NCI-H1694 (cell line): ENCODE measurements around the gene DCDC2C.

Experiments
- DNase-seq: peaks from one replicate; lab custom pipeline; 2025; lab: John Stamatoyannopoulos, UW

The DCDC2C gene

DNA sequence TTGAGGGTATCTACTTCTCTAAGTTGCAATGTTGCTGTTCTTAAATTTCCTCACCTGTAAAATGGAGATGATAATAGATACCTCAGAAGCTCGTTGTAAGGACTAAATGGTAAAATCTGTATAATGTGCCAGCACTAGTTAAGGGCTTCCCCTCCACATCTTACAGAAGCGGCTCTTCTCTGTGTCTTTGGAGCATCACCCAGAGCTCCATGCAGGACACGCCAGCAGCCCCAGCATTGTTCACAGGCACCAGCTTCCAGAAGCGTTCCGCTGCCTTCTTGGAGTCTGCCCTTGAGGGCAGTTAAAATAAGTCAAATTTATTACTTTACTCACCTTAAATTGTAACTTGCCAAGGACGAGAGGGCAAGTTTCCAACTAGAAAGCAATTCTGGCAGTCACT is 5.8 kb downstream of the DCDC2C start:
- no peak for DNase-seq

DNA sequence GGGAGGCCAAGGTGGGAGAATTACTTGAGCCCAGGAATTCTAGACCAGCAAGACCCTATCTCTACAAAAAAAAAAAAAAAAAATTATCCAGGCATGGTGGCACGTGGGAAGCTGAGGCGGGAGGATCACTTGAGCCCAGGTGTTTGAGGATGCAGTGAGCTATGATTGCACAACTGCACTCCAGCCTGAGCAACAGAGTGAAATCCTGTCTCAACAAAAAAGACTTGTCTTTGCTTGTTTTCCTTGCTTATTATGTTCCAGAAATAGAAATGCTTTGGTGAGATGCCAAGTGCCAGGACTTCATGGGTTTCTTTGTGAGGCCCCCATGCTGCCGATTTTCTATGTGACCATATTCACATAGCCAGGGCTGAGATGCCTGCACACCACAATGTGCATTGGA is 9.0 kb downstream of the DCDC2C start:
- peak; percentile 53 for DNase-seq

DNA sequence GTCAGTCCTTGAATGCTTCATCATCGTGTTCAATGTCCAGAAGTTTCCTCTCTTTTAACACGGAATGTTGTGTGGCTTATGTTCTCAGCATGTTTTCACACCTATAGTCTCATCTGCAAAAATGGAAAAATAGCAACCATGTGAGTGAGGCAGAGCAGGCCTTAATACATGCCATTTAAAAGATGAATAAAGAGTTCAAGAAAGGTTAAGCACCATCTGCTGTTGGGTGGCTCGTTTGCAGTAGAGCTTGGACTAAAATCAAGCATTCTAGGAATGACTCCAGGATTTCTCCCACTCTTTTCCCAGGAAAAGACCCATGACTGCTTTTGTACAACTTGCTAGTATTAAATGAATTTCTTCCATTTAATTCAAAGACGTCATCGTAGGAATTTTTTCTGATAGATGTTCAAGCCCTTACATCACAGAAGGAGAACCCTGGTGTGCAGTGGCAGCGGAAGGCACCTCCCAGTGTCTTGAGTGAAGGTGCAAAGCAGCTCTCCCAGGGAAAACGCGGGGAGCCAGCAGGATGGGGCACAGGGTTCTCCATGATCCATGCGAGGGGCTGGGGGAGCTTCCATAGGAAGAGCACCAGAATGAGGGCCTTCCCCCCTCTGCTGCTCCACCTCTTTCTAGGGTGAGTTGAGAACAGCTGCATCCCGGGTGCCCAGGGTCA is 9.6 kb downstream of the DCDC2C start:
- peak; percentile 53 for DNase-seq

DNA sequence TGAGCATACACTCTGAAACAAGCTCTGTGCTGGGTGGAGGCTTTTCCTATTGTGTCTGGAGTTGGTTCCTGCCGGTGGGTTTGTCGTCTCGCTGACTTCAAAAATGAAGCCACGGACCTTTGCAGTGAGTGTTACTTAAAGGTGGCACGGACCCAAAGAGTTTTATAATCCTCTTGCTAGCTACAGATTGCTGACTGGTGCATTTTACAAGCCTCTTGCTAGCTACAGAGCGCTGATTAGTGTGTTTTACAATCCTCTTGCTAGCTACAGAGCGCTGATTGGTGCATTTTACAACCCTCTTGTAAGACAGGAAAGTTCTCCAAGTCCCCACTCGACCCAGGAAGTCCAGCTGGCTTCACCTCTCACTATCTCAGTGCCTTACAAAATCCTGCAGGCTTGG is 15.3 kb downstream of the DCDC2C start:
- DNase-seq, result no peak

DNA sequence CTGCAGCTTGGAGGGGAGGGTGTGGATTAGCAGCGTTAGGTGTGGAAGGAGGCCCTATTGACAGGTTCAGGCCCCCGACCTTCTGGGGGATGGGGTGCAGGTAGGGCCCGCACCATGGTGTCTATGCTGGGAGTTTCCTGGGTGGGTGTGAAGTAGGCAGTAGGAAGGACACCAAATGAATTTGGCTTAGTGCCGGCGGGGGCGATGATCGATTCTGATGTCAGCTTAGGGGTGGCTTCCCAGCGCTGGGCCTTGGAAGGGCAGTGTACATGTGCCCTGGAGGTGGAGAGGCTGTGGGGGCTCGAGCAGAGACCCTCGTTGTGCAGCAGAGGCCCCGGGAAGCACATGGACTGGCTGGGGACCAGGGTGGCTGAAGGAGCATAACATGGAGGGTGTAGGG is 21.6 kb downstream of the DCDC2C start:
- no peak for DNase-seq

DNA sequence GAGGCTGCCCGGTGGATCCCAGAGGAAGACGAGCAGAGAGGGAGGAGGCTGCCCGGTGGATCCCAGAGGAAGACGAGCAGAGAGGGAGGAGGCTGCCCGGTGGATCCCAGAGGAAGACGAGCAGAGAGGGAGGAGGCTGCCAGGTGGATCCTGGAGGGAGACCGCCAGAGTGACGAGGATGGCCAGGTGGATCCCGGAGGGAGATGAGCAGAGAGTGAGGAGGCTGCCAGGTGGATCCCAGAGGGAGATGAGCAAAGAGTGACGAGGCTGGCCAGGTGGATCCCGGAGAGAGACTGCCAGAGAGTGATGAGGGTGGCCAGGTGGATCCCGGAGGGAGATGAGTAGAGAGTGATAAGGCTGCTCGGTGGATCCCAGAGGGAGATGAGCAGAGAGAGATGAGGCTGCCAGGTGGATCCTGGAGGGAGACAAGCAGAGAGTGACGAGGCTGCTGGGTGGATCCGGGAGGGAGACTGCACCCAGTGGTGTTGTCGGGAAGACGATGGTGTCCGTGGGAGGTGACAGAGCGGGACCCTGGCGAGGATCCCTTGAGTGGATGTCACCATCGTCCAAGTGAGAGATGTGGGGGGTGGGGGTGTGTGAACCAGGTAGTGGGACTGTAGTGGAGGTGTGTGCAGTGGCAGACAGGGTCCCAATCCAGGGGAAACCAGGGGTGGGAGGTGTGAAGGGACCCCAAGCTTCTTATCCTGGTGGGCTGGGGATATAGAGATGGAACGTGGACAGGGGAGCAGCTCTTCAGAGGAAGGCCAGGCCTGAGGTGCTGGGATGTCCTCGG is 22.3 kb downstream of the DCDC2C start:
- DNase-seq, result no peak

DNA sequence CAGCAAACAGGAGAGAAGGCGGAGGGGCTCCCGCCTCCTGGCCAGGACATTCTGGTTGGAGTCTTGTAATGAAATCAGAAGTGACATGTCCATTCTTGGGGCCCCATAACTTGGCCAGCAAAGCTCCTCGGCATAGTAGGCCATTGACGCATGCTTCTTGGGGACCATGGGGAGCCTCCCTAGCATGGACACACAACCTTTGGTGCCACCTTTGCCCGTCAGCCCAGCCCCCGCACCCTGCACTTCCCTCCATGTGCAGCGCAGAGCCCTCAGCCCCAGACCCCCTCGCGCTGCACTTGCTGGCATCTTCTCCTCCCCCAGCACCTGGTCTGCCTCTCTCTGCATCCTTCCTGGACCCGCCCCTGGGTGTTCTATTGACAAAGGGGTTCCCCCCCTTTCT is 23.1 kb downstream of the DCDC2C start:
- DNase-seq, result no peak

DNA sequence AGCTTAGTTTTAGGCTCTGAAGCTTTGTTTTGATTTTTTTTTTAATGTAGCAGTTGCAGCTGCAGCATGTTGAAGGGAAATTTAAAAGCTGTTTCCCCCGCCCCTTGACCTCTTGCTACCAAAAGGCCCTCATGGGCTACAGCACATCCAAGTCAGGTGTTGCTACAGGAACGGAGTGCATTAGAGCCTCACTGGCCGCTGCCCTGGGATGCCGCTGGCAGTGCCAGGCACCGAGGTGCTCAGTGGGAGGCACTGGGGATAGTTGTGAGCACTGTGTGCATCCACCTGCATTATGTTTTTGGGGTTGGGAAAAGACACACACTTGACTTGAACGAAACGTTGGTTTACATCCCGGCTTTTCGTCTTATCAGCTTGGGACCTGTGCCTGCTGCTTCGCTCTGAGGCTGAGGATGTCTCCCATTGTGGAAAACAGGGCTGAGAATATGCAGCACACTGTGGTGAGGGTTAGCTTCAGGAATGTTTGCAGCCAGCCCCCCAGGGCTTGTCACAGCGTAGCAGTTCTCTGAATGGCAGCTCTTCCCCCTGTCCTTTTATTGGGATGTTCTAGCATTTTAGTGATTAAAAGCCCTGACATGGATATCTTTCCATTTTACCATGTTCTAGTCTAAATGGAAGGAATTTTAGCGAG is 24.1 kb downstream of the DCDC2C start:
- DNase-seq, result no peak

DNA sequence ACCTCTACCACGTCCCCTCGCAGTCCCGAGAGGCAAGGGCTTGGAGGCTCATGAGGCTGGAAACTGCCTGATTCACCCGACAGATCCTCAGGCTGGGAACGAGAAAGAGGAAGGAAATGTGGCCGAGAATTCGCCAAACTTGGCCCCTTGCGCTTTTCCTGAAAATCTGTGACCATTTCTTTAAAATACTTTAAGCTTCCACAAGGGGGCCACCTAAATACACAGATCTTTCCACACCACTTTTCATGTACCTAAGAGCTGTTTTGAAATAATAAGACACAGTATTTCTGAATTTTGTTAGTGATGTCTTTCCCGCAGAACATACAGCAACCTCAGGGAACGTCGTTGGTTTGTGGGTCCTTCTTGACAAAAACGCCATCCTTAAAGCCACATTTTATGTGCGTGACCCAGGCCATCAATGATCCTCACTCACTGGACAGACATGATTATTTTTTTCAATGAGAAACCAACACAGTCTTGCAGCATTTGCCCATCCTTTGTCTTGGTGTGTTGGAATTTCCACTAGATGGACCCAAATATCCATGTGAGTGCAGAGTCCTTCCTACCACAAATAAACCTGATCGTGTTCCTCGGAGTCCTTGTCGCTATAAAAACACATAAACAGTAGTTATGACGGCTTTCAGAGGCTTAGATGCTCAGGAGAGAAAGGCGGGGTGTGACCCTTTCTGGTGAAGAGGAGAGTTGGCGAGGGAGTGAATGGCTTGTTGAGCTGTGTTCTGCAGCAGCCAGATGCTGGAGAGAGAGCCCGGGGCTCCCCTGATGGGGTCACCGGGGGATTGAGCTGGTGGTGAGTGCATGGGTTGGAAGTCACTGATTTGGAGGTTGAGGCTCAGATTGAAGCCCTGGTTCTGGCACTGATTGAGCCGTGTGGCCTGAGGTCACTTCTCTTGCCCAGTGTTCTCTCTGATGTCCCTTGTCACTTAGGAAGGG is 25.0 kb downstream of the DCDC2C start:
- DNase-seq, result peak; percentile 74

DNA sequence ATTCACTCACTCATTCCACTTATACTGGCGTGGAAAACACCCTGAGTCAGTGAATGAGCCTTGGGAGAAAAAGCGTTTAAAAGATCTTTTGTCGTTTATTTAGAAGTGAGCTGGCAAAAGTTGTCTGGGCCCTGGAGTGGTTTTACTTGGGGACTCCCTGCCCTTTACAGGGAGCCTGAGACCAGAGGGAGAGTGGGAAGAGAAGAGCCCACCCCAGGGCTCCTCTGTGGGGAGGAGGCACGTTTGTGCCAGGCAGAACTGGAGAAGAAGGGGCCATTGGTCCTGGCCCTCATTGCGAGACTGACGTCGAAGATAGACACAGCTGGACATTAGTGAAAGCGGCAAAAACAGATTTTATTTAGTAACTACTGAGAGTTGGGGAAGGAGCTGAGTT is 25.7 kb downstream of the DCDC2C start:
- DNase-seq, result no peak

DNA sequence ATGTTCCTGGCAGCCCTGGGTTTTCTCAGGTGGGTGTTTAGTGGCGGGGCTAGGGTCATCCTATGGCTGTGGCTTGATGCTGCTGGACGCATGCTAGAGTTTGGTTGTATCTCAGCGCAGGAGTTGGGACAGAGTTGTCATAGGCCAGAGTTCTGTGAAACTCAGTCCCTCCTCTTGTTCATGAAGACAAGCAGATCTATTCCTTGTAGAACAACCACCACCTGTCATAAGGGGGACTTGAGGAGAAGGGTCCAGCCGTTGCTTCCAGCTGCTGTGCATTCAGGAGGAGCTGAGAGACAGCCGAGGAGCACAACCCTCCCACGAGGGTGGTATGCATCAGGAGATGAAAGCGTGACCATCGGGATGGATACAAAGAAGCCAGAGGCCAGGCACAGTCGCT is 26.4 kb downstream of the DCDC2C start:
- no peak for DNase-seq

DNA sequence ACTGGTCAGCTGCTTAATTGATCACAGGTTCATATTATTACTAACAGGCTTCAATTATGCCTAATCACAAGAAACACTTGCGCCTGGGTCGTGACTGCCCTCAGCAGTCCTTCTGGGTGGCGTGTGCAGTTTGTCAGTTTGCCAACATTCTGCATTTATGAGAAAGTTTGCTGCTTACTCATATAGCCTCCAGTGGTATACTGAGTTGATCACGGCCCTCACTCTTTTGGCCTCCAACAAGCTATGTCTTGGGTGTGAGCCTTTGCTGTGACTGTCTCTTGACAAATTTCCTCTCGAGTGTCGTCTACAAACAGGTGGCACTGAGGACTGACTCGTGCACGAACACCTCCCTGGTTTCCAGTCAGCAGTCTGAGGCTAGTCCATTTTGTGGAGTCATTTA is 27.3 kb downstream of the DCDC2C start:
- DNase-seq, result no peak

DNA sequence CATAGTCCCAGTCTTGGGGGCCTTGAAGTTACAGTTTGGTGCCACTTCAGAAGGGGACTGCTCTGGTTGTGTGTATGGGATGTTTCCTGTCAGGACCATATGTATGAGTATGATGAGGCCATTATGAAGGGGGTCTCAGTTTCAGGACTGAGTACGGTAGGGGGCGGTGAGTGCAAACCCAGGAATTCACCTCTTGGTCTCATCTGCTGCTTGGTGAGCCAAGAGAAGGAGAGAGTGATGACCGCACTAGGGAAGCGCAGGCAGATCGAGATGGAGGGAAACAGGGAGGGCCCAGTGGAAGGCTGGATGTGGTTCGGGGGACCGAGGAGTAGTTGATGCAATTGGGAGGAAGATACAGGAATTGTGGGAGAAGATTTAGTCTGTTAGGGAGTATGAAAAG is 28.5 kb downstream of the DCDC2C start:
- DNase-seq, result no peak

DNA sequence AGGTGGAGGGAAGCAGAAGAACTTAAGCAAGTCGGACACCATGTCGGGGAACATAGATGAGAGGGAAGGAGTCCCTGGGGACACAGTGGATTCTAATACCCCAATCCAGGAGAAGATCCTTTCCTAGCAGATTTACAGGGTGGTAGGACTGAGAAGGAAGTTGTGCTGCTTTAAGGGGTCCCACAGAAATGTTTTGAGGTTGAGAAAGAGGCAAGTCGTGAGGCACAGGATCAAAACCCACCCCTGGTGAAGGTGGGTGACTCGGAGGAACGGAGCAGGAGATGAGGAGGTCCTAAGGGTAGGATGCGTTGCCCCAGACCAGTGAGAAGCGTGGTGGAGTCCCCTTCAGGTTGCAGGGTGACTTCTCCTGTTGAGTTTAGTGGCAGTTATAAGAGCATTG is 32.7 kb downstream of the DCDC2C start:
- no peak for DNase-seq

DNA sequence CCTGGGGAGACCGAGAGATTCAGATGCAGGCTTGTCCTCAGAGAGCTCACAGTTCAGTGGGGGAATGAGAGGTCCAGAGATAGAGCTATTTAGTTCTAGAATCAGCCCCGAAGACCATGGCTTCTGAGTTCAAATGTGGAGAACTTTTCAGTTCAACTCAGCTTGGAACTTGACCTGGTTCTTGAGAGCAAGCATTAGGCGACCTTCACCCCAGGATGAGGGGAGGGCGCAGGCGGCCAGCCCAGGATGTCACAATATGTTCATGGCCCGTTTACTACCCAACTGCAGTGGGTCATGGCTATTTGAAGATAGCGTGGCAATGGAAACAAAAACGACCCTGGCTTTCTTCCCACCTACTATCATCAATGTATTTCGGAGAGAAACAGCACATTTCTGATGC is 33.8 kb downstream of the DCDC2C start:
- DNase-seq, result no peak

DNA sequence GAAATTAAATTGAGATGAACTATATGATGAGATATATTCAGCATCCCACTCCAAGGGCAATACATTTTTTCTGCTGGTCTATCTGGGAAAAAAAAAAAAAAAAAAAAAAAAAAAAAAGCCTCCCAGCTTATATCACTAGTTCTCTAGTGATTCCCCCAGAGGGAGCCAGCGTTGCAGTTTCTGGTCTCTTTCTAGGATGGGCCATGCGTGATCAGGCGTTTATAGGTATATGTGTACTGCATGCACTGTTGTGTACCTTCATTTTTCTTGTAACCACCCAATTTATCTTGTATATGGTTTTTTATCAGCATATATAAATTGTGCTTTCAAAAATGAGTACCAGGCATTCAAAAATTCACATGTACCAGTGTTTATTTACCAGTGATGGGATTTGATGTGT is 35.1 kb downstream of the DCDC2C start:
- peak; percentile 90 for DNase-seq

DNA sequence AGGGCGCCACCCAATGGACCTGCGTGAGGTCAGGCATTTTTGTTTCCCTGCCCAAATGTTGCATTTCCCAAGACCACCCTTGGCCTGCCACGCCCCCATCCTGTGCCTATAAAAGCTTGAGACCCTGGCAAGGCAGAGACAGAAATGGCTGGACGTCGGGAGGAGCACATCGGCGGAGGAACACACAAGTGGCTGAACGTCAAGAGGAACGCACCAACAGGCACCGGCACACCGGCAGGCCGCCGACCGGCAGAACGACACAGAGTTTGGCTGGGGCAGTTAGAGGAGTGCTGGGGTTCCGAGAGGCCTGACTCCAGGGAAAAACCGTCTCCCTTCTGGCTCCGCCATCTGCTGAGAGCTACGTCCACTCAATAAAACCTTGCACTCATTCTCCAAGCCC is 35.9 kb downstream of the DCDC2C start:
- no peak for DNase-seq

DNA sequence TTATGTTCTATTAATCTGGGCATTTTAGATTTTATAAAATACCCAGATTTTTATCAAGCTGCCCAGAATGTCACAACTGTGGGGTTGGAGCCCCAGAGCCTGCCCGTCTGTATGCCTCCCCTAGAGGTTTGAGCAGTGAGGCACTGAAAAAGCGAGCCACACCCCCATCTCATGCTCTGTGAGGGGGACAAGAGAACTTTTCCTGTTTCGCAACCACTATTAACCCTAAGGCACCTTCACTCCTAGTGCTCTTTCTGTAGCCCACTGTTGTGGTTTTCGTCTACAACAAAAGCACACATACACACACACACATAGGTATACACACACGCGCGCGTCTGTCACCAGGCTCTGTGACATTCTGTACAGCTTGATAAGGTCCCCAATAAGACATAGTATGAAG is 38.0 kb downstream of the DCDC2C start:
- no peak for DNase-seq

DNA sequence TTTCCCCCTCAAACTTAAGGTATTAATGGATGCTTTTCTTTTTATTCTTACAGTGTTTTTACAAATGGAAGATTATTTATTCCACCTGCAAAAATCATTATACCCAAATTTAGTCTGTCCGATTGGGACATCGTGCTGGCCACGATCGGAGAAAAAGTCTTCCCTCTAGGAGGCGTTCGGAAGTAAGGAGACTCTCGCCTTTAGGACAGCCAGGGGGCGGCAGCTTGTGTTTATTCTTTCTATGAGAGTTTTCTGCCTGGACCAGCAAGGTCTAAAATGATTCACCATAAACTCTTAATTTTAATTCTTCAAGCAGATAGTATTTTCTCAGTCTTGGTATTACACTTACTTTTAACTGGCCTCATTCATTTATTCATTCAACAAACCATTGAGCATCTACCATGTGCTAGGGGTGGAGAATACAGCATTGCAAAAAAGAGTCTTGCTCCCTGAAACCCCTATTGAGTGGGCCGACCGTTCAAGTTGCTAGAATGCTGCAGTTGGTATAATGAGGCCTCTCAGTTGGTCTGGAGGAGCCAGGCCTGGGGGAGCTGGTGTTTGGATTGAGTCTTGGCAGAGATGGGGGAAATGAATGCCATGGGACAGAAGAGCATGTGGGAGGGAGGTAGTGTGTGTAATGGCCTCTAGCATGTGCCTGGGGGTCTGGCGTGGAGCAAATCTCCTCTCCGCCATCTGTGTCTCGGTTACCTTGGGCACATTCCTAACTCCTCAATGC is 38.7 kb downstream of the DCDC2C start:
- DNase-seq, result no peak

DNA sequence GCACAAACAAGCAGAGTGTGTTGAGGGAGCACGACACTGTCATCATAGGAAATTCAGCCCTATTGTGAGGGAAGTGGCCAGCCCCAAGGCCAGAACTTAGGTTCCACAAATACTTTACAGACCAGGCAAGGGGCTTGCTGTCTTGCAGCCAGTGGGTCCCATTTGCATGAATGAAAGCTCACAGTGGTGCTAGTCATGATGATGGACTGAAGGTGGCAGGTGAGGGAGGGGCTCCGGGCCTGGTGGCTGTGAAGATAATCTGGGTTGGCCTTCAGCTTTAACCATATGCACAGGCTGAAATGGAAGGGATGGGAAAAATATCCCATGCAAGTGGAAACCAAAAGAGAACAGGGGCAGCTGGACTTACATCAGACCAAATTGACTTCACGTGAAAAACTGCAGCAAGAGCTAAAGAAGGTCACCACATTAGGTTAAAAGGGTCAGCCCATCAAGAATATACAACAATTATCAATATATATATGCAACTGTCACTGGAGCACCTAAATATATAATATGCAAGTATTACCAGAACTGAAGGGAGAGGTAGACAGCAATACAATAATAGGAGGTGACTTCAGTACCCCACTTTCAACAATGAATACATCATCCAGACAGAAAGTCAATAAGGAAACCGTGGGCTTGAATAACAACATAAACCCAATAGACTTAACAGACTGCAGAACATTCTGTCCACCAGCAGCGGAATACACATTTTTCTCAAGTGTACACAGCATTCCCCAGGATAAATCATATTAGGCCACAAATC is 39.6 kb downstream of the DCDC2C start:
- no peak for DNase-seq
